GM12878 (cell line): ENCODE results near the gene MMEL1. TPM values are rescaled to one million over a fixed set of nuclear protein-coding genes. Genes with fewer than 3 reads are reported as not detected.

ENCODE experiments used
- ATAC-seq: fragments of 200-7000 bp; cut with Tn5 transposase; 3 replicates; pipeline ENCODE4 v1.9.1; 2020; ENCODE audit warnings: mild to moderate bottlenecking, moderate library complexity
- BruUV-seq: library from RNA; stranded (reverse); fragments of 400-500 nt; replicated peaks from 2 replicates; lab custom pipeline; 2021; lab: Mats Ljungman, UMichigan
- CTCF ChIA-PET: fragments of 300-600 bp; sonication (Branson Sonifier 250); formaldehyde crosslinking; extraction: SDS; loops from one replicate; lab custom pipeline; 2021; ENCODE audit warnings: inconsistent platforms; lab: Yijun Ruan, JAX
- POLR2A ChIA-PET: fragments of 350-600 bp; formaldehyde crosslinking; extraction: SDS; loops from one replicate; lab custom pipeline; 2021; ENCODE audit warnings: inconsistent platforms; lab: Charles Lee
- RAD21 ChIA-PET: fragments of 300-600 bp; sonication (Branson Sonifier 250); formaldehyde crosslinking; loops from one replicate; lab custom pipeline; 2023; ENCODE audit warnings: antibody characterized with exemption; ENCODE audit not compliant: unreplicated experiment; lab: Charles Lee
- SMC1A ChIA-PET: fragments of 300-600 bp; sonication (Branson Sonifier 250); formaldehyde crosslinking; loops from one replicate; lab custom pipeline; 2023; ENCODE audit not compliant: unreplicated experiment, uncharacterized antibody; lab: Charles Lee
- DNase-seq: peaks from one replicate; pipeline ENCODE4 v3.0.0-alpha.2; 2011; ENCODE audit warnings: low read depth, low spot score
- FAIRE-seq: peaks from 3 replicates; lab custom pipeline; 2011; peaks lifted over from hg19 to GRCh38; lab: Jason Lieb, UNC
- H2AFZ ChIP-seq: 2 replicates; pipeline ENCODE4 v1.6.0; 2011; ENCODE audit warnings: low read depth, low read length, control low read depth; ENCODE audit not compliant: control insufficient read depth
- H3K27ac ChIP-seq: 2 replicates; pipeline ENCODE4 v1.5.1; 2011; ENCODE audit warnings: control low read depth; ENCODE audit not compliant: control insufficient read depth, insufficient read depth
- H3K27me3 ChIP-seq, 2 experiments: replicated peaks in 1 of 2; 2 replicates each; pipeline versions ENCODE4 v1.6.0 to v1.6.1; 2011; ENCODE audit warnings: low read length in 1 of 2; ENCODE audit not compliant: control insufficient read depth in 2 of 2, insufficient read depth in 2 of 2
- H3K36me3 ChIP-seq, 2 experiments: 2 replicates each; pipeline ENCODE4 v1.5.1; 2011; ENCODE audit warnings: low read length in 1 of 2; ENCODE audit not compliant: control insufficient read depth in 2 of 2, insufficient read depth in 2 of 2
- H3K4me1 ChIP-seq: 2 replicates; pipeline ENCODE4 v1.6.1; 2011; ENCODE audit warnings: mild to moderate bottlenecking, low read length, moderate library complexity, mixed read lengths; ENCODE audit not compliant: control insufficient read depth, insufficient read depth
- H3K4me2 ChIP-seq: 2 replicates; pipeline ENCODE4 v1.6.0; 2011; ENCODE audit warnings: control low read depth; ENCODE audit not compliant: control insufficient read depth, insufficient read depth
- H3K4me3 ChIP-seq: fragments of 200-600 bp; sonication (generic); 2 replicates; pipeline ENCODE4 v1.5.1; 2016
- H3K79me2 ChIP-seq: 2 replicates; pipeline ENCODE4 v1.6.0; 2011; ENCODE audit warnings: low read length; ENCODE audit not compliant: control insufficient read depth, insufficient read depth
- H3K9ac ChIP-seq: 2 replicates; pipeline ENCODE4 v1.8.0; 2011; ENCODE audit warnings: low read length, control low read depth, mixed read lengths; ENCODE audit not compliant: control insufficient read depth, insufficient read depth
- H3K9me3 ChIP-seq: replicated peaks from 3 replicates; pipeline ENCODE4 v1.5.1; 2011; ENCODE audit warnings: mild to moderate bottlenecking, low read length; ENCODE audit not compliant: control insufficient read depth, insufficient read depth
- H4K20me1 ChIP-seq: 2 replicates; pipeline ENCODE4 v1.6.0; 2011; ENCODE audit not compliant: control insufficient read depth, insufficient read depth
- BMI1 ChIP-seq: fragments of 450-650 bp; IDR thresholded peaks from 2 replicates; pipeline ENCODE4 v1.6.1; 2016; ENCODE audit warnings: mild to moderate bottlenecking, moderate library complexity, borderline replicate concordance
- HDAC2 ChIP-seq: fragments of 200-600 bp; sonication (generic); IDR thresholded peaks from 2 replicates; pipeline ENCODE4 v1.6.1; 2017
- LARP7 ChIP-seq: fragments of 450-650 bp; IDR thresholded peaks from 2 replicates; pipeline ENCODE4 v1.6.1; 2017; ENCODE audit warnings: mild to moderate bottlenecking
- MEF2B ChIP-seq: fragments of 450-650 bp; IDR thresholded peaks from 2 replicates; pipeline ENCODE4 v1.6.1; 2018; ENCODE audit warnings: mild to moderate bottlenecking, moderate library complexity; ENCODE audit not compliant: partially characterized antibody, poor library complexity, severe bottlenecking
- NFXL1 ChIP-seq: fragments of 450-650 bp; IDR thresholded peaks from 2 replicates; pipeline ENCODE4 v1.6.1; 2017; ENCODE audit warnings: antibody characterized with exemption, mild to moderate bottlenecking, borderline replicate concordance
- NR2C1 ChIP-seq: fragments of 450-650 bp; IDR thresholded peaks from 2 replicates; pipeline ENCODE4 v1.6.1; 2017; ENCODE audit warnings: antibody characterized with exemption, mild to moderate bottlenecking, moderate library complexity
- POLR2AphosphoS5 ChIP-seq: IDR thresholded peaks from 2 replicates; pipeline ENCODE4 v1.6.1; 2011; ENCODE audit warnings: mild to moderate bottlenecking, low read length, inconsistent platforms
- whole genome bisulfite sequencing: methylation state at CpG from one replicate; pipeline ENCODE4 v1.1.6; 2016; ENCODE audit warnings: low lambda C conversion rate; ENCODE audit not compliant: insufficient replicate concordance, insufficient coverage; ENCODE audit errors: missing lambda C conversion rate; 5-methylcytosine and 5-hydroxymethylcytosine counted together
- in situ Hi-C: fragments of 300-500 bp; cut with MboI; formaldehyde crosslinking; loops from 9 replicates; pipeline ENCODE4 v1.14.3; 2018; ENCODE audit warnings: mixed read lengths
- intact Hi-C: fragments of 100-400 bp; cut with micrococcal nuclease; formaldehyde crosslinking; loops from one replicate; pipeline ENCODE4 v1.14.2; 2022; ENCODE audit not compliant: unreplicated experiment
- polyA plus RNA-seq, 11 experiments: library from polyadenylated mRNA; depleted of rRNA in 4 of 11; unstranded in 6 of 11; stranded (reverse) in 5 of 11; fragments of >200 nt; fragmentation: Nextera tagmentation in 4 of 11; fragmentation: Illumina TruSeq in 1 of 11; extraction: Ambion mirVana in 4 of 11; extraction: Trizol in 1 of 11; gene quantifications; 1 replicate in 1 of 11; 2 replicates in 10 of 11; pipeline versions ENCODE4 v1.2.1 to v1.2.3, GENCODE V29; 2011 to 2016; ENCODE audit warnings: inconsistent platforms in 2 of 11, missing spikeins in 2 of 11, low read depth in 1 of 11
- total RNA-seq, 4 experiments: library from RNA; depleted of rRNA in 3 of 4; stranded (reverse); fragments of >200 nt in 3 of 4; fragmentation: Illumina TruSeq in 1 of 4; extraction: Trizol in 1 of 4; gene quantifications; 2 replicates each; pipeline versions ENCODE4 v1.2.1 to v1.2.3, GENCODE V29; 2013 to 2021
- TF ChIP-seq, protein P1 (sequence below): IDR thresholded peaks from 2 replicates; pipeline ENCODE4 v1.6.1; 2012; ENCODE audit warnings: improper control_type of control experiment, low read depth, low read length; ENCODE audit not compliant: insufficient replicate concordance

Gene MMEL1
- total and polyA plus RNA-seq, 10 of the 15 experiments (the other 5 are each of a cell fraction or from before 2014, with no cell fraction given) = 0.11 TPM; not detected in 9

DNA sequence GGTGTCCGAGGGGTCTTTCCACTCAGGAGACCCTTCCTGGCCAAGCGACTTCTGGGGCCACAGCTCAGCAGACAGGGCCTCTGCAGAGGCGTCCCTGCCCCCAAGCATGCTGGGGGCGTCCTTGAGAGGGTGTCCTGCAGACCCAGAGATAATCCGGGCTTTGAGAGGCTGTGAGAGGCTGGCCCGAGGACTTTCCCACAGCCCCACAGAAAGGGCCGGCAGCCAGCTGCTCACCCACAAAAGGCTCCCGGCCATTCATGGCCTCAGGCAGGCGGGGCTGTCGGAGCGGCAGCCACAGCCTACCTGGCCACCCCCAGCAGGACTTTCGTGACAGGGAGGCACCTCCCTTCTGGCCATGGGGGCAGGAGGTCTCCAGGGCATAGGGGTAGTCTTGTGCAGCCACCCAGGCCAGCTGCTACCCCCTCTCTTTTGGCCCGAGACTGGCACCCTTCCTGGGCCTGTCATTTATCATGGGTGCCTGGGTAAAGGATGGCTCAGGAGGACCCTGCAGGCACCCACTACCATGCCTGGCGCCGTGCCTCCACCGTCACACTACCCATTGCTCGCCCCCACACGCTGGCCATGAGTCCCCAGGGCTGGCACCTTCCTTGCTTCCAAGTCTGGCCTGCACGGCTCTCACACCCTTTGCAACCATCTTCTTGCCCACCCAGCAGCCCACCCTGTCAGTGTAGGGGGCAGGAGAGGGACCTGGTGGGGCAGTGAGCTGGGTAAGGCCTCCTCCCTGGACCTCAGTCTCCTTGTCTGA is 87.8 kb downstream of the MMEL1 start:
- DNase-seq (no peak), ATAC-seq (no peak), FAIRE-seq (no peak)
- peaks cover 28% of the 10 kb centered on the region for H3K4me1 ChIP-seq
- no peak overlapping the region; the same call in 1 of the 2 replicates for H3K4me2 ChIP-seq
- H3K4me3 ChIP-seq = no peak overlapping the region
- WGBS = 32% methylated on average over 19 of the region's 19 CpGs
- ChIA-PET SMC1A (interaction anchor here (1.0 to 1.4 kb wide), 2 partner anchors 31 to 132 kb away, joined by 3 to 5 read pairs; partner anchors contain the start of gene PEX10), CTCF (interaction anchor here (0.5 to 4.9 kb wide), 5 partner anchors 14 to 350 kb away, joined by 3 to 33 read pairs (median 3); partner anchors contain the start of gene FAAP20), RAD21 (interaction anchor here (1.3 to 7.1 kb wide), 6 partner anchors 11 to 132 kb away, joined by 6 to 86 read pairs (median 40); partner anchors contain the start of genes PANK4, PRXL2B and TNFRSF14)
- intact Hi-C loops = loop anchor here (10.0 kb wide), 1 partner anchor 240 kb away; no protein-coding TSS in a partner anchor
- BruUV-seq = no TSS peak
- no peaks in the 10 kb centered on the region for H3K9me3 ChIP-seq
- no peaks in the 10 kb centered on the region for H3K27me3 ChIP-seq
- no peaks in the 10 kb centered on the region for H4K20me1 ChIP-seq
- in situ Hi-C loops = loop anchor here (5.0 kb wide), 2 partner anchors 37 to 133 kb away; partner anchors contain the start of gene PEX10
- H3K9ac ChIP-seq = no peak overlapping the region
- no peaks in the 10 kb centered on the region for H3K36me3 ChIP-seq
- no peak overlapping the region for H2AFZ ChIP-seq
- no peak overlapping the region for H3K27ac ChIP-seq
- no peak for TF ChIP-seq LARP7
- TF ChIP-seq BMI1 = no peak
- no peak for TF ChIP-seq MEF2B
- no peak for TF ChIP-seq NFXL1
- no peak for TF ChIP-seq NR2C1
- TF ChIP-seq HDAC2 = no peak
- no peak for TF ChIP-seq POLR2AphosphoS5
- TF ChIP-seq, protein P1, sequence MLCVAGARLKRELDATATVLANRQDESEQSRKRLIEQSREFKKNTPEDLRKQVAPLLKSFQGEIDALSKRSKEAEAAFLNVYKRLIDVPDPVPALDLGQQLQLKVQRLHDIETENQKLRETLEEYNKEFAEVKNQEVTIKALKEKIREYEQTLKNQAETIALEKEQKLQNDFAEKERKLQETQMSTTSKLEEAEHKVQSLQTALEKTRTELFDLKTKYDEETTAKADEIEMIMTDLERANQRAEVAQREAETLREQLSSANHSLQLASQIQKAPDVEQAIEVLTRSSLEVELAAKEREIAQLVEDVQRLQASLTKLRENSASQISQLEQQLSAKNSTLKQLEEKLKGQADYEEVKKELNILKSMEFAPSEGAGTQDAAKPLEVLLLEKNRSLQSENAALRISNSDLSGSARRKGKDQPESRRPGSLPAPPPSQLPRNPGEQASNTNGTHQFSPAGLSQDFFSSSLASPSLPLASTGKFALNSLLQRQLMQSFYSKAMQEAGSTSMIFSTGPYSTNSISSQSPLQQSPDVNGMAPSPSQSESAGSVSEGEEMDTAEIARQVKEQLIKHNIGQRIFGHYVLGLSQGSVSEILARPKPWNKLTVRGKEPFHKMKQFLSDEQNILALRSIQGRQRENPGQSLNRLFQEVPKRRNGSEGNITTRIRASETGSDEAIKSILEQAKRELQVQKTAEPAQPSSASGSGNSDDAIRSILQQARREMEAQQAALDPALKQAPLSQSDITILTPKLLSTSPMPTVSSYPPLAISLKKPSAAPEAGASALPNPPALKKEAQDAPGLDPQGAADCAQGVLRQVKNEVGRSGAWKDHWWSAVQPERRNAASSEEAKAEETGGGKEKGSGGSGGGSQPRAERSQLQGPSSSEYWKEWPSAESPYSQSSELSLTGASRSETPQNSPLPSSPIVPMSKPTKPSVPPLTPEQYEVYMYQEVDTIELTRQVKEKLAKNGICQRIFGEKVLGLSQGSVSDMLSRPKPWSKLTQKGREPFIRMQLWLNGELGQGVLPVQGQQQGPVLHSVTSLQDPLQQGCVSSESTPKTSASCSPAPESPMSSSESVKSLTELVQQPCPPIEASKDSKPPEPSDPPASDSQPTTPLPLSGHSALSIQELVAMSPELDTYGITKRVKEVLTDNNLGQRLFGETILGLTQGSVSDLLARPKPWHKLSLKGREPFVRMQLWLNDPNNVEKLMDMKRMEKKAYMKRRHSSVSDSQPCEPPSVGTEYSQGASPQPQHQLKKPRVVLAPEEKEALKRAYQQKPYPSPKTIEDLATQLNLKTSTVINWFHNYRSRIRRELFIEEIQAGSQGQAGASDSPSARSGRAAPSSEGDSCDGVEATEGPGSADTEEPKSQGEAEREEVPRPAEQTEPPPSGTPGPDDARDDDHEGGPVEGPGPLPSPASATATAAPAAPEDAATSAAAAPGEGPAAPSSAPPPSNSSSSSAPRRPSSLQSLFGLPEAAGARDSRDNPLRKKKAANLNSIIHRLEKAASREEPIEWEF = no peak
- TF ChIP-seq, all 136 proteins: peak for 0
- POLR2A ChIA-PET = interaction anchor here (0.7 to 4.9 kb wide), 9 partner anchors 11 to 132 kb away, joined by 3 to 62 read pairs (median 5); partner anchors contain the start of genes HES5, PANK4, PEX10 and PRXL2B
- peaks cover 5% of the 10 kb centered on the region; the same call in 1 of the 2 replicates for H3K79me2 ChIP-seq
